BJ (cell line): ENCODE measurements around the gene SOX21. TPM values are rescaled to one million over a fixed set of nuclear protein-coding genes. Genes with fewer than 3 reads are reported as not detected.

Experiments used
- CTCF ChIA-PET: fragments of 350-600 bp; formaldehyde crosslinking; extraction: SDS; loops from one replicate; lab custom pipeline; 2021; ENCODE audit warnings: antibody characterized with exemption, inconsistent platforms; lab: Yijun Ruan, JAX
- POLR2A ChIA-PET: fragments of 300-600 bp; sonication (Branson Sonifier 250); formaldehyde crosslinking; extraction: SDS; loops from one replicate; lab custom pipeline; 2021; ENCODE audit warnings: antibody characterized with exemption; lab: Charles Lee
- DNase-seq: peaks from one replicate; pipeline ENCODE4 v3.0.0-alpha.2; 2011; ENCODE audit warnings: low read depth
- H3K27me3 ChIP-seq: 2 replicates; pipeline ENCODE4 v1.6.0; 2011; ENCODE audit warnings: low read length; ENCODE audit not compliant: control insufficient read depth, insufficient read depth
- H3K36me3 ChIP-seq: 2 replicates; pipeline ENCODE4 v1.5.1; 2011; ENCODE audit warnings: low read length; ENCODE audit not compliant: control insufficient read depth, insufficient read depth
- H3K4me3 ChIP-seq: 2 replicates; pipeline ENCODE4 v1.5.1; 2011; ENCODE audit warnings: low read depth, mild to moderate bottlenecking, control low read depth, low read length
- polyA plus RNA-seq: library from polyadenylated mRNA; depleted of rRNA; stranded (reverse); fragments of >200 nt; gene quantifications from 2 replicates; pipeline ENCODE4 v1.2.3, GENCODE V29; 2011
- TF ChIP-seq, protein P1 (sequence below): IDR thresholded peaks from 2 replicates; pipeline ENCODE4 v1.5.1; 2011; ENCODE audit warnings: low read depth, mild to moderate bottlenecking, control low read depth, inconsistent platforms, low read length, moderate library complexity; ENCODE audit not compliant: insufficient read depth

Gene SOX21
- polyA plus RNA-seq, 1 experiment, result not detected

DNA sequence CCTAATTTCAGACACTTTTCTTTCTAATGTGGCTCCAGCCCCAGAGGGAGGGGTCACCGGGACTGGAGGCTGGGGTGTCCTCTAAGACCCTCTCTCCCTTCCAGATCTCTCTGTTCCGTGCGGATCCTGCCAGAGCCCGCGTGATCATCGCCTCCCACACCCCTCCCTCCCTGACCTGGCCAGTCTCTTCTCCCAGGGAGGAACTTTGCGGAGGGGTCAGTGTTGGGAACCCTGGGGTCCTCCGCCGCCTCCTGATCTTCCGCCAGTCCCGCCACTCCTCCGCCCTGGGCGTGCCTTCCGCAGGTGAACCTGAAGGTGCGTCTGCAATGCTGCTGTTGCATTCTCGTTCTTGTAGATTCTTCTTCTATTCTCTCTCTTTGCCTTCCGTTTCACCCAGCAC, 9.1 kb downstream of the SOX21 start:
- Histone ChIP-seq H3K4me3 (no peak overlapping the region), H3K27me3 (peaks cover 74% of the 10 kb centered on the region), H3K36me3 (no peaks in the 10 kb centered on the region)
- CTCF ChIA-PET, result interaction anchor here (0.5 to 1.3 kb wide), 2 partner anchors 29 to 217 kb away, joined by 4 to 5 read pairs; no protein-coding TSS in a partner anchor
- POLR2A ChIA-PET, result no interaction called here
- DNase-seq, result no peak
- TF ChIP-seq, protein P1, sequence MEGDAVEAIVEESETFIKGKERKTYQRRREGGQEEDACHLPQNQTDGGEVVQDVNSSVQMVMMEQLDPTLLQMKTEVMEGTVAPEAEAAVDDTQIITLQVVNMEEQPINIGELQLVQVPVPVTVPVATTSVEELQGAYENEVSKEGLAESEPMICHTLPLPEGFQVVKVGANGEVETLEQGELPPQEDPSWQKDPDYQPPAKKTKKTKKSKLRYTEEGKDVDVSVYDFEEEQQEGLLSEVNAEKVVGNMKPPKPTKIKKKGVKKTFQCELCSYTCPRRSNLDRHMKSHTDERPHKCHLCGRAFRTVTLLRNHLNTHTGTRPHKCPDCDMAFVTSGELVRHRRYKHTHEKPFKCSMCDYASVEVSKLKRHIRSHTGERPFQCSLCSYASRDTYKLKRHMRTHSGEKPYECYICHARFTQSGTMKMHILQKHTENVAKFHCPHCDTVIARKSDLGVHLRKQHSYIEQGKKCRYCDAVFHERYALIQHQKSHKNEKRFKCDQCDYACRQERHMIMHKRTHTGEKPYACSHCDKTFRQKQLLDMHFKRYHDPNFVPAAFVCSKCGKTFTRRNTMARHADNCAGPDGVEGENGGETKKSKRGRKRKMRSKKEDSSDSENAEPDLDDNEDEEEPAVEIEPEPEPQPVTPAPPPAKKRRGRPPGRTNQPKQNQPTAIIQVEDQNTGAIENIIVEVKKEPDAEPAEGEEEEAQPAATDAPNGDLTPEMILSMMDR, result no peak

DNA sequence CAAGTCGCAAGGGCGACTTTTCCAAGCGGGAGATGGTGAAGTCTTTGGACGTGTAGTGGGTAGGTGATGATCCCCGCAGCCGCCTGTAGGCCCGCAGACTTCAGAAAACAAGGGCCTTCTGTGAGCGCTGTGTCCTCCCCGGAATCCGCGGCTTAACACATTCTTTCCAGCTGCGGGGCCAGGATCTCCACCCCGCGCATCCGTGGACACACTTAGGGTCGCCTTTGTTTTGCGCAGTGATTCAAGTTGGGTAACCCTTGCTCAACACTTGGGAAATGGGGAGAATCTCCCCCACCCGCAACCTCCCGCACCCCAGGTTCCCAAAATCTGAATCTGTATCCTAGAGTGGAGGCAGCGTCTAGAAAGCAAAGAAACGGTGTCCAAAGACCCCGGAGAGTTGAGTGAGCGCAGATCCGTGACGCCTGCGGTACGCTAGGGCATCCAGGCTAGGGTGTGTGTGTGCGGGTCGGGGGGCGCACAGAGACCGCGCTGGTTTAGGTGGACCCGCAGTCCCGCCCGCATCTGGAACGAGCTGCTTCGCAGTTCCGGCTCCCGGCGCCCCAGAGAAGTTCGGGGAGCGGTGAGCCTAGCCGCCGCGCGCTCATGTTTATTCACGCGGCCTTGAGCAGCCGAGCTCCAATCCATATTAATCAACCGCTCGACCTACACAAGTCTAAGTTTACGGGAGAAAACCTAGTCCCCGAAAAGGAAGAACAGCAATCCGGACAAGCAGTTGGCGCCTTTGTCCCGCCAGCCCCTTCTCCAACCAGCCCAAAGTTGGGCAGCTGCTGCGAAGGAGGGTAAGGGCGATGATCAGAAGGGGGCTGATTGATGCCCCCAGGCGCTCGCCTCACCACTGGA, 9.9 kb downstream of the SOX21 start:
- no peak for DNase-seq
- H3K36me3 ChIP-seq, result no peaks in the 10 kb centered on the region
- POLR2A ChIA-PET, result no interaction called here
- peaks cover 66% of the 10 kb centered on the region for H3K27me3 ChIP-seq
- TF ChIP-seq, protein P1, result no peak
- CTCF ChIA-PET, result interaction anchor here (0.5 to 0.6 kb wide), 2 partner anchors 218 to 940 kb away, joined by 3 to 4 read pairs; no protein-coding TSS in a partner anchor
- no peak overlapping the region for H3K4me3 ChIP-seq

DNA sequence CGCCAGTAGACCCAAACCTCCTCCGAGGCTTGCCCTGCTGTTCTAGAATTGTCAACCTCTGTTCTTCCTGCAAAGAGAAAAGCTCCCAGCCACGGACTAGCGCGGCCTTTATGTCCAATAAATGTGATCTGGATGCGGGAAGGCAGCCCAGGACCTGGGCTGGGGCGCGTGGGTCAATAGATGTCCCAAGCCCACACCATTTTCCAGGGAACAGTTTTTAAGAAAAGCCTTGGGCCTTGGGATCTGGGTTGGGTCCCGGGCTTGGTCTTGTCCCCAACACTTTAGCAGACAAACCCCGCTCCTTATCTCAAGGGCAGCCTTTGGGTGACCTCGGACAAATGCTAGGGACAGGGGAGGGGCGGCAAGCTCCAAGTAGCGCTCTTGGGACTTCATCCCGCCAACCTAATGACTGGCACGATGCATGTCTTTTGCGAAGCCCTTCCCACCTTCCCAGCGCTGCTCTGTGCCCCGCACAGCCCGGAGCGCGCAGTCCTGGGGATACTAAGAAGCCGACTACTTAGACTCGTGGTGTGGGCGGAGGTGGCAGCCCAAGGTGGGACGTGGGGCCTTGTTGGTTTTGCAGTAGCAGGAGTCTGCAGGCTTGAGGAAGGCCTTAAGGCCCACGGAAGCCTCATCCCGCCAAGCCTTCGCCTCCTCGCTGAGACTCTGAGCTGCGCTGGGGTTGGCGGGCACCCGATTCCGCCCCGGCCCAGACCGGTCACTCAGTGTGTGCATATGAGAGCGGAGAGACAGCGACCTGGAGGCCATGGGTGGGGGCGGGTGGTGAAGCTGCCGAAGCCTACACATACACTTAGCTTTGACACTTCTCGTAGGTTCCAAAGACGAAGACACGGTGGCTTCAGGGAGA, 10.8 kb downstream of the SOX21 start:
- ChIA-PET POLR2A (no interaction called here), CTCF (interaction anchor here (0.6 kb wide), 1 partner anchor 941 kb away, joined by 3 read pairs; no protein-coding TSS in a partner anchor)
- H3K36me3 ChIP-seq, result no peaks in the 10 kb centered on the region
- H3K4me3 ChIP-seq, result no peak overlapping the region
- TF ChIP-seq, protein P1, result no peak
- peaks cover 61% of the 10 kb centered on the region for H3K27me3 ChIP-seq
- DNase-seq, result no peak

GRCh38 chr13:94700536-94700935, 11.8 kb downstream of the SOX21 start:
- DNase-seq, result no peak
- ChIA-PET POLR2A (no interaction called here), CTCF (interaction anchor here (0.5 to 0.6 kb wide), 2 partner anchors 418 to 680 kb away, joined by 3 read pairs; no protein-coding TSS in a partner anchor)
- Histone ChIP-seq H3K27me3 (peaks cover 53% of the 10 kb centered on the region), H3K4me3 (no peak overlapping the region), H3K36me3 (no peaks in the 10 kb centered on the region)
- TF ChIP-seq, protein P1, result no peak
